ENCODE data around the gene SPINDOC. TPM values are rescaled to one million over a fixed set of nuclear protein-coding genes. Genes with fewer than 3 reads are reported as not detected.

SPINDOC gene
- total RNA-seq, 1 experiment from 2014 or later = 121 TPM

- WGBS (ENCODE audit: extremely low coverage, insufficient read length, low lambda C conversion rate) = no CpG with 5 or more reads among the region's 10 CpGs
- no peak for TF ChIP-seq CTCF (conservative IDR thresholded peaks at IDR 0.05)
These were observed 10.4 kb upstream of the SPINDOC start for GRCh38 chr11:63802637-63803414.

More at GRCh38 chr11:63802637-63803414, 10.4 kb upstream of the SPINDOC start:
- H3K9ac ChIP-seq (ENCODE audit: extremely low read depth, insufficient read length, low read length) = no peak overlapping the region
- H2BK120ac ChIP-seq (ENCODE audit: low read depth, low read length, poor library complexity, severe bottlenecking) = no peak overlapping the region
- H2BK12ac ChIP-seq (ENCODE audit: insufficient read length, low read depth, low read length) = no peak overlapping the region
- no peak overlapping the region for H4K5ac ChIP-seq (ENCODE audit: insufficient read length, low read depth, low read length)
- no peak overlapping the region for H3K14ac ChIP-seq (ENCODE audit: insufficient read depth, low read length)
- no peak overlapping the region for H3K56ac ChIP-seq (ENCODE audit: insufficient read length, low read depth, low read length)
- no peaks in the 10 kb centered on the region for H3K9me3 ChIP-seq (ENCODE audit: control insufficient read depth, low read depth, low read length)
- H3T11ph ChIP-seq (ENCODE audit: low read length) = no peak overlapping the region
- Mint-ChIP-seq H3K27ac (no peak overlapping the region), H3K36me3 (ENCODE audit: insufficient read depth in 1 of 3, low read depth in 3 of 3) (peaks cover 0 to 3% (median 0%) of the 10 kb centered on the region in 3 experiments; a peak in 2 of 7 replicates), H3K27me3 (ENCODE audit: low read depth) (no peaks in the 10 kb centered on the region), H3K4me3 (no peak overlapping the region), H3K9me3 (0 out of 5 replicates have a peak, but pooled peaks cover 0 to 3% of the 10 kb centered on the region in 2 experiments), H3K4me1 (peaks cover 0 to 4% of the 10 kb centered on the region in 2 experiments; a peak in 1 of 4 replicates)
- H3K23ac ChIP-seq (ENCODE audit: insufficient read length, low read depth, low read length) = no peak overlapping the region
- H3K27me3 ChIP-seq (ENCODE audit: insufficient read depth, low read length) = no peaks in the 10 kb centered on the region
- no peak overlapping the region for H2BK20ac ChIP-seq (ENCODE audit: low read depth, low read length, poor library complexity, severe bottlenecking)
- no peak overlapping the region for H2AFZ ChIP-seq (ENCODE audit: low read length)
- no peaks in the 10 kb centered on the region for H3K79me1 ChIP-seq (ENCODE audit: insufficient read depth, low read depth, low read length, poor library complexity, severe bottlenecking)
- no peak overlapping the region for H3K4me2 ChIP-seq (ENCODE audit: insufficient read depth, insufficient read length, low read length)
- H3K4ac ChIP-seq (ENCODE audit: low read depth, low read length) = no peak overlapping the region
- H3K18ac ChIP-seq (ENCODE audit: insufficient read length, low read depth, low read length) = no peak overlapping the region
- H3K79me2 ChIP-seq (ENCODE audit: insufficient read depth, low read length) = no peaks in the 10 kb centered on the region
- no peak overlapping the region for H2BK5ac ChIP-seq (ENCODE audit: insufficient read length, low read length)
- no peak for DNase-seq
- no peaks in the 10 kb centered on the region for H4K20me1 ChIP-seq (ENCODE audit: control insufficient read depth, insufficient read depth, insufficient read length)
- no peak overlapping the region for H4K8ac ChIP-seq (replicated peaks; ENCODE audit: insufficient read length, low read depth, low read length)
- no peak overlapping the region for H4K91ac ChIP-seq (ENCODE audit: insufficient read length, low read depth, low read length)
- no peak overlapping the region for H2AK5ac ChIP-seq (ENCODE audit: insufficient read length, low read length)
- H3K27ac ChIP-seq (ENCODE audit: insufficient read length, low read depth, low read length) = no peak overlapping the region
- H3K4me1 ChIP-seq (ENCODE audit: insufficient read depth, low read length) = no peaks in the 10 kb centered on the region; the same call in 1 of the 2 replicates
- H3K23me2 ChIP-seq (ENCODE audit: insufficient read length, low read depth, low read length, poor library complexity, severe bottlenecking) = no peaks in the 10 kb centered on the region
- H2BK15ac ChIP-seq (ENCODE audit: low read depth, low read length) = no peak overlapping the region

All from H9 (cell line).